IPS DF 6.9 (cell line): ENCODE measurements around the gene KIF27.
"Not testable (repeated sequence)": the region's sequence is repeated elsewhere in the genome, so short reads cannot be mapped to it uniquely, and the experiment has no call there.

ENCODE experiments used
- DNase-seq: peaks from one replicate; pipeline ENCODE4 v3.0.0-alpha.2; 2013; ENCODE audit warnings: low read depth, low spot score
- H3K27ac ChIP-seq: one replicate; pipeline ENCODE4 v1.5.1; 2013; ENCODE audit warnings: low read length, control low read depth
- H3K27me3 ChIP-seq: 2 replicates; pipeline ENCODE4 v1.6.1; 2013; ENCODE audit warnings: mild to moderate bottlenecking, low read length; ENCODE audit not compliant: control insufficient read depth, insufficient read depth
- H3K36me3 ChIP-seq: 2 replicates; pipeline ENCODE4 v1.6.1; 2013; ENCODE audit warnings: low read length; ENCODE audit not compliant: control insufficient read depth, insufficient read depth
- H3K4me1 ChIP-seq: 2 replicates; pipeline ENCODE4 v1.6.1; 2013; ENCODE audit warnings: low read length; ENCODE audit not compliant: control insufficient read depth, insufficient read depth
- H3K4me3 ChIP-seq: 2 replicates; pipeline ENCODE4 v1.5.1; 2013; ENCODE audit warnings: mild to moderate bottlenecking, low read length
- H3K9me3 ChIP-seq: 2 replicates; pipeline ENCODE4 v1.6.1; 2013; ENCODE audit warnings: low read length, inconsistent platforms; ENCODE audit not compliant: control insufficient read depth, insufficient read depth
- WGBS: extraction: QIAGEN DNeasy Blood & Tissue Kit; methylation state at CpG from one replicate; pipeline ENCODE4 v1.1.7; 2013; ENCODE audit warnings: mixed read lengths, missing lambda C conversion rate; ENCODE audit not compliant: insufficient read length, insufficient coverage; 5-methylcytosine and 5-hydroxymethylcytosine counted together

The KIF27 gene

DNA sequence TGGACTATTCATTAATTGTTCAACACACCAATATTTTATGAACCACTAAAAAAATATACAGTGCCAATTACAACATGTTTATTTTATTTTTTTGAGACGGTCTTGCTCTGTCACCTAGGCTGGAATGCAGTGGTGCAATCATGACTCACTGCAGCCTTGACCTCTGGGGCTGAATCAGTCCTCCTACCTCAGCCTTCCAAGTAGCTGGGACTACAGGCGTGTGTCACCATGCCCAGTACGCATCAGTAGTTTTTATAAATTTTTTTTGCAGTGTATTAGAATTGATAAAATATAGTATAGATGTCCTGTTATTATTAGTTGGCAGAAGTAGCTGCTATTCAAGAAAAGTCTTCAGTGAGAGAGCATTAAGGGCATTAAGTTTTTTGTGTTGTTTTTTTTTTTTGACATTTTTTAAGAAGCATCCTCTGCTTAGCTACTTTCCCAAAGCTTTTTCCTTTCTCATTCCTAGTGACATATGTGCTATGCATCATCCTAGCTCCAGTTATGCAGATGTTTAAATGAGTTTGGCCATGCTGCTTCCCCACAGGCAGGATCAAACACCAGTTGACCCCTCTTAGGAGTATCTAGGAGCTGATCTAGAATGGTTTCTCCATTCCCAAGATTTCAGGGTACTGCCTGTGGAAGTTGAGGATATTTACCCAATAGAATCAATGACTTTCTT lies 35.5 kb downstream of the KIF27 start:
- no CpG with 5 or more reads among the region's 3 CpGs for whole genome bisulfite sequencing
- H3K36me3 ChIP-seq, H3K27me3 ChIP-seq, H3K4me3 ChIP-seq, DNase-seq, H3K27ac ChIP-seq, H3K4me1 ChIP-seq, H3K9me3 ChIP-seq: not testable (repeated sequence)

DNA sequence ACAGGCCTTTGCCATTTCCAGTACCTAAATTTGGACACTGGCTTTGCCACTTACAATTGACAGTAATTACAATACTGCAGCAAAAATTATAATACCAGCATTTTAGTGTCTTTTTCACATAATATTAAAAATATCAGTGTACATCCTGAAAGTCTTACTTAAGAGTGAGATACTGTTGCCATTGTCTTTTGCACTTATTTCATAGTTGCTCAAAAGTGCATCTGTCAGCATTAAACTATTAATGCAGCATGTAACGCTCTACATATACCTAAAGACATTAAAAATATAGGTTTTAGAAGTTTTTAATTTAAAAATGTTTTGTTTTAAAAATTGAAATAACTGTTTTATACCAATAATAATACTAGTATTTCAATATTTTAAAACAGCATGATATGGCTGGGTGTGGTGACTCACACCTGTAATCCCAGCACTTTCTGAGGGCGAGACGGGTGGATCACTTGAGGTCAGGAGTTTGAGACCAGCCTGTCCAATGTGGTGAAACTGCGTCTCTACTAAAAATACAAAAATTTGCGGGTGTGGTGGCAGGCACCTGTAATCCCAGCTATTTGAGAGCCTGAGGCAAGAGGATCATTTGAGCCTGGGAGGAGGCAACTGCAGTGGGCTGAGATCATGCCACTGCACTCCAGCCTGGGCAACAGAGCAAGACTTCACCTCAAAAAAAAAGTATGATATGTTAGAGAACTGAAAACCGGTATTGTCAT lies 39.4 kb downstream of the KIF27 start:
- not testable (repeated sequence) for H3K27ac ChIP-seq, H3K4me1 ChIP-seq, DNase-seq, H3K27me3 ChIP-seq, H3K9me3 ChIP-seq, H3K36me3 ChIP-seq, H3K4me3 ChIP-seq
- WGBS: no CpG with 5 or more reads among the region's 6 CpGs

DNA sequence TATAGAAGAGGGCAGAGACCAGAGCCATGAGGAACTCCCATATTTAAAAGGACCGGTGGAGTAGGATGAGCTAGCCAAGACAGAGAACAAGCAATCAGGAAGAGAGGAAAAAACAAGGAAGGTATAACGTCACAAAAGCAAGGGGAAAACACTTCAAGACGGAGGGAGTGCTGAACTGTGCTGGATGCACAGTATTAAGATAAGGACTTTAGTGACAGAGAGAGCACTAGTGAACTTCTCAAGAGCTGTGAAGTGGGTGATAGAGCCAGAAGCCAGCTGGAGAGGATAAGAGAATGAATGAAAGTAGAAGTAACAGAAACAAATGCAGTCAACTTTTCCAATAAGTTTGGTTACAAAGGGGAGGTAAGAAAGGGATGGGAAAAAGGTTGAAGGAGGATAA lies 45.7 kb downstream of the KIF27 start:
- not testable (repeated sequence) for DNase-seq, H3K4me1 ChIP-seq, H3K9me3 ChIP-seq, H3K4me3 ChIP-seq, H3K36me3 ChIP-seq, H3K27me3 ChIP-seq, H3K27ac ChIP-seq
- no CpG with 5 or more reads among the region's 3 CpGs for WGBS

DNA sequence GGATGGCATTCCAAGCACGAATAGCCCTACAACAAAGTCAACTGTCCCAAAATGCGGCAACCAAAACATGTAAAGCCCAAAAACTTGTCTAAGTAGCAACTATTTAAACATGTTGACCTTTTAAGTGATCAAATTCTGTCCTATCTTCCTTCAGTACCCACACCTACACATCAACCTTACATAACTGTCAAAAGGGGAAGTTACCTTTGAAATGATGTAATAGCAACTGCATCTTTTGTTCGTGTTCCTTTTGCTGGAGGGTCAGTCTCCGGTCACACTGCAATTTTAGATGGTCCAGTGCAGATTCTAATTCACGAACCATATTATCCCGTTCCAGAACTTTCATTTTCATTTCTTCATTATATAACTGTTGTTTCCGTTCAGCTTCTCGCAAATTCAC lies 71.3 kb downstream of the KIF27 start:
- not testable (repeated sequence) for H3K27ac ChIP-seq, H3K4me1 ChIP-seq, H3K36me3 ChIP-seq, H3K9me3 ChIP-seq, H3K27me3 ChIP-seq, DNase-seq, H3K4me3 ChIP-seq
- no CpG with 5 or more reads among the region's 8 CpGs for WGBS

DNA sequence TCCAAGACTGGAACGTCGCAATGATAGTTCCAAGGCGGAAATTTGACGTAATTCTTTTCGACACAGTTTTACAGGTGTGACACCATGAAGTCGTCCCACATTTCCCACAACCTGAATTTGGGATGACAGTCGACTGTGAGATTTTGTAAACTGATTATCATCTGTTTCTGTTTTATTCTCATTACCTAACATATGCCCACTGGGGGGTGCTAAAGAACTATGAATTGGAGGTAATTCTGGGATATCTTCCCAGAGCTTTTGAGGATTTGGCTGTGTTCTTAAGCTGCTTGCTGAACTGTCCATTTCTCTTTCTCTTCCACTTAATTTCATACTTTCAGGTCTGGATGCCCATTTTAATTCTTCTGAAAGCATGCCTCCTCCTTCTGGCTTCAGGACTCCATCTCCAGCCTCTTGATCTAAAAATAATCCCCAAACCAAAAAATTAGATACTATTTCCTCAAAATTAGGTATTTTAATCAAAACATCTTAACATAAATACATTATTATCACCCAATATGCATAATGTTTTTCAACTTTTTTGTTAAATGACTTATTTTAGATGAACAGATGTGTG lies 84.1 kb downstream of the KIF27 start:
- H3K4me1 ChIP-seq, H3K36me3 ChIP-seq, H3K27ac ChIP-seq, H3K27me3 ChIP-seq, H3K9me3 ChIP-seq, DNase-seq, H3K4me3 ChIP-seq: not testable (repeated sequence)
- no CpG with 5 or more reads among the region's 7 CpGs for WGBS

DNA sequence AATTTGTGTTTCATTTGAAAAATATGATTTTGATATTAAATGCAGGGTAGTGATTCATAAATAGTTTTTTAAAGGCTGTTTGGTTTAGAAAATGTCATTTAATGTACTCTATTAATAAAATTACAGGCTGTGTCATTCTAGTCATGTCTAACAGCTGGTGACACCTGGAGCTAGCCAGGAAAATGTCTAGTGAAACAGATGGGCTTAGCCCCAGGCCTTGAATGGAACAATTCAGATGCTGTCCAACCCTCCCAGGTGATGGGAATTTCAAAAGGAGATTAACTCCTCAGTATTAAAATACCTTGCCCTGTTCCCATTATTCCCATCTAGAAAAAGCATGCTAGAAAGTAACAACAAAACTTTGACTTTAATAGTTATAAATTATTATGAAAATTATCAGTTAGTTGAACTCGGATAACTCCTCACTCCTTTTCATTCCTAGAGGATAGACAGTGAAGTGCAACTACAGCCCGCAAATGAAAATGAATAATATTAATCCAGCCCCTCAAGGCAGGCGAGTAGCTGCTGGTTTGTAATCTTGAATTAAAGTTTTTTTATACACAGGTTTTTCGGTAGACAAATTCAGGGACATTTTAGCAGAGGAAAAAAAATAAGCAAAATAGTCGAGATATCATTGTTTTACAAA lies 90.7 kb downstream of the KIF27 start:
- not testable (repeated sequence) for DNase-seq

DNA sequence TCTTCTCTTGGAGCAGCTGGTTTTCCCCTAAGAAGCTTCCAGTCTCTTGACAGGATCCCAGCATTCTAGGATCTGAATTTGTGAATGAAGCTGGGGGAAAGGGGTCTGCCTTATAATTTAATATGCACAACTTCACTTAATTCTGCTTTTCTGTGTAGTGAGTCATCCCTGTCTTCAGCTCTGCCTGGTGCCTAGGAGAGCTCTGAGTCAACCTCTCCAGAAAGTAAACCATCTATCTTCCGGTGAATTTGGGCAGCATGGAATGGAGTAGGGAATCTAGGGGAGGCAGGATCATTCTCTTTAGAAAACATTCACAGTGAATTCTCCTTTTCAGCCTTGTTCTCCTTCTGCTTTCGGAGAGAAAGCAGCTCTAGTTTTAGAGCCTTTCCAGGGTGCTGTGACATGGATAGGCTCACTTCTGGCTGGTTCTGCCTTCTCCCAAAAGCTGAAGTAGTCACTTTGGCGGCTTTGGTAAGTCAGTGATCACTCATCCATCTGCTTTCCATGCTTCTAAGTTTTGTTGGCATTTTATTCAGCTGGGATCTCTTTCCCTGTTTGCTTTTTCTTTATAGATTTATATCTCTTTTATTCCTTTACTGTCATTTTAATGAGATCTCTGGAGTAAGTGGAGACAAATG lies 96.1 kb downstream of the KIF27 start:
- H3K4me3 ChIP-seq, H3K4me1 ChIP-seq, DNase-seq, H3K27me3 ChIP-seq, H3K36me3 ChIP-seq, H3K27ac ChIP-seq, H3K9me3 ChIP-seq: not testable (repeated sequence)
- WGBS: no CpG with 5 or more reads among the region's 3 CpGs

More for the DNA sequence above, 90.7 kb downstream of the KIF27 start:
- not testable (repeated sequence) for H3K9me3 ChIP-seq, H3K27ac ChIP-seq, H3K27me3 ChIP-seq, H3K36me3 ChIP-seq, H3K4me3 ChIP-seq, H3K4me1 ChIP-seq
- WGBS: no CpG with 5 or more reads among the region's 5 CpGs

DNA sequence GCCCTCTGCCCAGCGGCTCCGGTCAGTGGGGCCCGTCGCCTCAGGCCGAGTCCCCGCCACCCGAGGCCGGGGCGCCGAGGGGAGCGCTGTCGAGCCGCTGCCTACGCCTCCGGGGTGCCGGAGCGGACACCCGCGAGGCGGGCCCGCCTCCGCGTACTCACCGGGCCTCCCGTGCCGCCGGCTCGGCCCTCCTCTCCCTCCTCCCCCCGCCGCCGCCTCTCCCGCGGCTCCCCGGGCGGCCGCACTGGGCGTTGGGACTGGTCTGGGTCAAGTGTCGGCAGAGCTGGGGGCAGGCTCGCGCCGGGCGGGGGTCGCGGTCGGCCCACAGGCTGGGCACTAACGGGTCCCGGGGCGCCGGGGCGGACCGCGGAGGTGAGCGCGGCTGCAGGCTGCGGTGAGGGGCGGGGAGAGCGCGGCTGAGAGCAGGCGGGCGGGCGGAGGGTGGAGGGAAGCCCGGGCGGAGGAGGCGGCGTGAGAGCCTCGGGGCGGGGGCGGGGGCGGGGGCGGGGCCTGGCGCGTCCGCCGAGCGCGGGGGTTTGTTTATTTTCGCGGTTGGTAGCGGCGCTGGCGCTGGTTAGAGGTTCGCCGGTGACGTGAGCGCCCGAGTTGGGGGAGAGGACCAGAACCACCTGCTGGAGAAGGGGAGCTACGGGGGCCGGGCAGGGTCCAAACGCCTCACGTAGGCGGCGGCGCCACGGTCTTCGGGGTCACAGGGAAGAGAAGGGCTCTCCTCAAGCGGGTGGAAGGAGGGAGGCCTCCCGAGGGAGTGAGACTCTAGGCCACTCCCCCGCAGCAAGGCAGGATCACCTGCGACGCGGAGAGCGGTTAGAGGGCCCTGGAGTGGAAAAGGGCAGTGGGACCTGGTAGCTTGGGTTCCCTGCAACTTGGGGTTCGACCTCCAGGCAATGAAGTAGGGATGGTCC lies 103.6 kb downstream of the KIF27 start, which contains the start of gene GKAP1:
TSS of gene GKAP1 (minus strand) at position 414 of the 923 bp plus-strand sequence. CDS start 11,252 bp downstream, outside the sequence.
- H3K36me3 ChIP-seq, H3K4me1 ChIP-seq, H3K9me3 ChIP-seq, H3K27me3 ChIP-seq, H3K27ac ChIP-seq: not testable (repeated sequence)
- whole genome bisulfite sequencing: no CpG with 5 or more reads among the region's 103 CpGs
- peak; percentile 31 for DNase-seq
- H3K4me3 ChIP-seq: peak within 1 kb of the TSS; percentile 91; the same call in 1 of the 2 replicates

DNA sequence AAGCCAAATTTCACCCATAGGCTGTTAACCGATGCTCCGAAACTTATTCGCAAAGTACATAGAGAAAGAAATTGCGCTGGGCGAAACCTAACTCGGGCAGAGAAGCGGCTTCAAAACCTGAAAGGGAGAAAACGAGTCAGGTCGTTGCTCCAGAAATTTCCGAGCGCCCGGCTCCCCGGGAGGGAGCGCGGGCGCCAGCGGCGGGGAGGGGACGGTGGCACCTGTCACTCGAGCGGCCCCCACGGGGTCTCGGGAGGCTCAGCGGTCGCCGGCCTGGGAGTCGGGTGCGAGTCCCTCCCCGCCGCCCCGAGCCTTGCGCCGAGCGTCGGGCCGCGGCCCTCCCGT lies 104.2 kb downstream of the KIF27 start:
- not testable (repeated sequence) for DNase-seq, H3K27me3 ChIP-seq, H3K36me3 ChIP-seq, H3K4me1 ChIP-seq, H3K9me3 ChIP-seq, H3K27ac ChIP-seq
- H3K4me3 ChIP-seq: peak overlapping the region; percentile 91; the same call in 1 of the 2 replicates
- no CpG with 5 or more reads among the region's 38 CpGs for WGBS
